Measurements from ENCODE around the gene NTN1. TPM values are rescaled to one million over a fixed set of nuclear protein-coding genes. Genes with fewer than 3 reads are reported as not detected.

Gene NTN1
- total RNA-seq, 1 experiment from 2014 or later = 4.9 TPM

- no peak for DNase-seq (ENCODE audit: low spot score)
These were observed 15.0 kb upstream of the NTN1 start for GRCh38 chr17:9006175-9006767.

GRCh38 chr17:9007052-9007714 lies 14.1 kb upstream of the NTN1 start:
- no peak for DNase-seq (ENCODE audit: low spot score)

- no peak for DNase-seq (ENCODE audit: low spot score)
These were observed 12.2 kb upstream of the NTN1 start for GRCh38 chr17:9009096-9009495.

GRCh38 chr17:9009737-9010136 lies 11.6 kb upstream of the NTN1 start:
- DNase-seq (ENCODE audit: low spot score) = peak; percentile 29

- no peak for DNase-seq (ENCODE audit: low spot score)
These were observed 10.3 kb upstream of the NTN1 start for GRCh38 chr17:9011001-9011400.

GRCh38 chr17:9016941-9017552 lies 4.3 kb upstream of the NTN1 start:
- no peak for DNase-seq (ENCODE audit: low spot score)

GRCh38 chr17:9018726-9019125 lies 2.6 kb upstream of the NTN1 start:
- no peak for DNase-seq (ENCODE audit: low spot score)

GRCh38 chr17:9020096-9020823 lies 1.1 kb upstream of the NTN1 start:
- DNase-seq (ENCODE audit: low spot score) = no peak

GRCh38 chr17:9020824-9021157 lies 519 bp upstream of the NTN1 start:
- DNase-seq (ENCODE audit: low spot score) = no peak

- no peak for DNase-seq (ENCODE audit: low spot score)
These were observed 772 bp downstream of the NTN1 start for GRCh38 chr17:9021992-9022572.

GRCh38 chr17:9022573-9023391 lies 1.5 kb downstream of the NTN1 start:
- no peak for DNase-seq (ENCODE audit: low spot score)

GRCh38 chr17:9023392-9024218 lies 2.3 kb downstream of the NTN1 start:
- DNase-seq (ENCODE audit: low spot score) = no peak

GRCh38 chr17:9024497-9024896 lies 3.2 kb downstream of the NTN1 start:
- no peak for DNase-seq (ENCODE audit: low spot score)

- DNase-seq (ENCODE audit: low spot score) = no peak
These were observed 5.4 kb downstream of the NTN1 start for GRCh38 chr17:9026741-9027140.

GRCh38 chr17:9028202-9028987 lies 7.1 kb downstream of the NTN1 start:
- DNase-seq (ENCODE audit: low spot score) = no peak

- no peak for DNase-seq (ENCODE audit: low spot score)
These were observed 7.8 kb downstream of the NTN1 start for GRCh38 chr17:9028988-9029570.

- DNase-seq (ENCODE audit: low spot score) = no peak
These were observed 10.8 kb downstream of the NTN1 start for GRCh38 chr17:9032151-9032550.

GRCh38 chr17:9032583-9032982 lies 11.3 kb downstream of the NTN1 start:
- no peak for DNase-seq (ENCODE audit: low spot score)

- no peak for DNase-seq (ENCODE audit: low spot score)
These were observed 13.9 kb downstream of the NTN1 start for GRCh38 chr17:9035249-9035648.

- DNase-seq (ENCODE audit: low spot score) = no peak
These were observed 15.0 kb downstream of the NTN1 start for GRCh38 chr17:9036336-9036735.

Measured in A172 (cell line).